Gastroesophageal sphincter (tissue), 4 donors: ENCODE results near the gene OGFR. TPM values are rescaled to one million over a fixed set of nuclear protein-coding genes. Genes with fewer than 3 reads are reported as not detected.

Source experiments
- ATAC-seq: fragments of 150-250 bp; one replicate; pipeline ENCODE4 v1.9.1; 2016; ENCODE audit warnings: mild to moderate bottlenecking, moderate library complexity
- H3K27ac ChIP-seq, 4 donors: fragments of 200-600 bp; sonication (generic) in 3 of 4; 1 replicate in 3 of 4; 2 replicates in 1 of 4; pipeline ENCODE4 v1.5.1; 2016 to 2019
- H3K27me3 ChIP-seq: fragments of 200-600 bp; sonication (generic); one replicate; pipeline ENCODE4 v1.5.1; 2019
- H3K36me3 ChIP-seq, 2 donors: fragments of 200-600 bp; sonication (generic); one replicate each; pipeline ENCODE4 v1.5.1; 2019; ENCODE audit warnings: control low read depth in 1 of 2
- H3K4me1 ChIP-seq, 3 donors: fragments of 200-600 bp; sonication (generic); 1 replicate in 2 of 3; 2 replicates in 1 of 3; pipeline ENCODE4 v1.5.1; 2016 to 2019; ENCODE audit warnings: control low read depth in 2 of 3
- H3K4me3 ChIP-seq, 2 donors: fragments of 200-600 bp; sonication (generic); one replicate each; pipeline ENCODE4 v1.5.1; 2019; ENCODE audit warnings: mild to moderate bottlenecking in 1 of 2, moderate library complexity in 1 of 2
- H3K9me3 ChIP-seq, 3 donors: fragments of 200-600 bp; sonication (generic); one replicate each; pipeline ENCODE4 v1.5.1; 2017 to 2019; ENCODE audit warnings: control low read depth in 2 of 3
- EP300 ChIP-seq: sonication (generic); formaldehyde crosslinking; IDR thresholded peaks from one replicate; pipeline ENCODE4 v1.6.1; 2017; ENCODE audit warnings: antibody characterized with exemption, mild to moderate bottlenecking
- POLR2A ChIP-seq, 2 donors: fragments of 450-650 bp; IDR thresholded peaks; one replicate each; pipeline ENCODE4 v1.6.1; 2017; ENCODE audit warnings: antibody characterized with exemption in 2 of 2, mild to moderate bottlenecking in 2 of 2, moderate library complexity in 1 of 2
- POLR2AphosphoS5 ChIP-seq: sonication (generic); formaldehyde crosslinking; IDR thresholded peaks from one replicate; pipeline ENCODE4 v1.6.1; 2017; ENCODE audit warnings: antibody characterized with exemption
- WGBS, 2 donors: methylation state at CpG; one replicate each; pipeline ENCODE4 v1.1.5; 2018; ENCODE audit warnings: low coverage in 1 of 2; 5-methylcytosine and 5-hydroxymethylcytosine counted together
- total RNA-seq, 4 donors: library from RNA; depleted of rRNA; stranded (reverse); fragments of >200 nt; gene quantifications; one replicate each; pipeline ENCODE4 v1.1.0, GENCODE V29; 2016
- TF ChIP-seq, protein P1 (sequence below), 4 experiments: fragments of 200-600 bp in 2 of 4; fragments of 450-650 bp in 2 of 4; sonication (generic) in 1 of 4; IDR thresholded peaks; one replicate each; pipeline ENCODE4 v1.5.1; 2017 to 2019; ENCODE audit warnings: antibody characterized with exemption in 4 of 4, mild to moderate bottlenecking in 2 of 4, moderate library complexity in 2 of 4

The OGFR gene
- total RNA-seq, 4 donors from 2014 or later: 55.1 to 61.0 (median 58.9) TPM

DNA sequence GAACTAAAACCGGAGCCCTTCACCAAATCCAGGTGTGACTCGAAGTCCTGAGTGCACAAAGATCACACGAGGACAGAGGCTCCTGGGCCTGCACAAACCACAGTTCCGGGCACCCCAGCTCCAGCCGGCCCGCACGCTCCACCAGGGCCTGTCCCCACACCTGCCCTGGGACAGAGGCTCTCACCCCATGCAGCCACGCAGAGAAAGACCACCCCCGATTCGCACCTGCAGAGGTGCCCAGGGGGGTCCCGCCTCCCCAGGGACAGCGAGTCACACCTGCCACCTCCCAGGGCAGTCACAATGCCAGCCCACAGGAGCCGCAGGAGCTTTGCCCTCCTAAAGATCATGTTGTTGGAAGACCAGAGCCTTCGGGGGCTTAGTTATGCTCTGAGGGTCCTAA, 33.7 kb upstream of the OGFR start:
- Histone ChIP-seq H3K27ac (no peak overlapping the region), H3K9me3 (no peaks in the 10 kb centered on the region), H3K36me3 (no peaks in the 10 kb centered on the region), H3K27me3 (peaks cover 43% of the 10 kb centered on the region), H3K4me3 (no peak overlapping the region), H3K4me1 (peaks cover 0 to 38% (median 3%) of the 10 kb centered on the region in 3 donors)
- ATAC-seq: no peak
- no CpG with 5 or more reads among the region's 14 CpGs for WGBS, 2 donors
- no peak for TF ChIP-seq POLR2AphosphoS5
- TF ChIP-seq, protein P1, sequence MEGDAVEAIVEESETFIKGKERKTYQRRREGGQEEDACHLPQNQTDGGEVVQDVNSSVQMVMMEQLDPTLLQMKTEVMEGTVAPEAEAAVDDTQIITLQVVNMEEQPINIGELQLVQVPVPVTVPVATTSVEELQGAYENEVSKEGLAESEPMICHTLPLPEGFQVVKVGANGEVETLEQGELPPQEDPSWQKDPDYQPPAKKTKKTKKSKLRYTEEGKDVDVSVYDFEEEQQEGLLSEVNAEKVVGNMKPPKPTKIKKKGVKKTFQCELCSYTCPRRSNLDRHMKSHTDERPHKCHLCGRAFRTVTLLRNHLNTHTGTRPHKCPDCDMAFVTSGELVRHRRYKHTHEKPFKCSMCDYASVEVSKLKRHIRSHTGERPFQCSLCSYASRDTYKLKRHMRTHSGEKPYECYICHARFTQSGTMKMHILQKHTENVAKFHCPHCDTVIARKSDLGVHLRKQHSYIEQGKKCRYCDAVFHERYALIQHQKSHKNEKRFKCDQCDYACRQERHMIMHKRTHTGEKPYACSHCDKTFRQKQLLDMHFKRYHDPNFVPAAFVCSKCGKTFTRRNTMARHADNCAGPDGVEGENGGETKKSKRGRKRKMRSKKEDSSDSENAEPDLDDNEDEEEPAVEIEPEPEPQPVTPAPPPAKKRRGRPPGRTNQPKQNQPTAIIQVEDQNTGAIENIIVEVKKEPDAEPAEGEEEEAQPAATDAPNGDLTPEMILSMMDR (IDR thresholded peaks at IDR 0.05): no peak
- TF ChIP-seq POLR2A (IDR thresholded peaks at IDR 0.05): no peak
- no peak for TF ChIP-seq EP300

GRCh38 chr20:62771396-62772102, 33.1 kb upstream of the OGFR start:
- H3K27me3 ChIP-seq: peaks cover 42% of the 10 kb centered on the region
- H3K36me3 ChIP-seq: no peaks in the 10 kb centered on the region
- WGBS, 2 donors: 40 to 82% methylated on average over 2 to 6 of the region's 25 CpGs

DNA sequence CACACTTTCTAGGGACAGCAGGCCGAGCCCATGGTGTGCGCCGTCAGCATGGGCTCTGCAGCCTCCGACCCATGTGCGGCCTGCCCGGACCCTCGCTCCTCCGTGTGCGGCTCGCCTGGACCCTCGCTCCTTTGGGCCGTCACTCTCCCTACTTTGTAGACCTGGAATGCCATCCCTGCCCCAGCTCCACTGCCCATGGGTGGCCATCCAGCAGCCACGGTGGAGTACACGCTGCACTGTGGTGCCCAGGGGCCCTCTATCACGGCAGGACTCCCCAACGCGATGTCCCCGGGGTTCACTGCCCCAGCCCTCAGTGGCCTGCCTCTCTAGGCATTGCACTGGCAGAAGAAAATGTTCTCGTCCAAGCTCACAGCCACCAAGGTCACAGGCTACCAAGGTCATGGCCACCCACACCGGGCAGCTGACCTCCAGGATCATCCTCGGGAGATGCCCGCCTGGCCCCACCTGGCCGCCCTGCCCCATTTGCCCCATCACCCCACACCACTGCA, 32.5 kb upstream of the OGFR start:
- Histone ChIP-seq H3K4me3 (no peak overlapping the region), H3K27ac (no peak overlapping the region), H3K9me3 (no peaks in the 10 kb centered on the region), H3K36me3 (no peaks in the 10 kb centered on the region), H3K27me3 (peaks cover 35% of the 10 kb centered on the region), H3K4me1 (peaks cover 0 to 38% (median 3%) of the 10 kb centered on the region in 3 donors)
- 93 to 95% methylated on average over 8 to 12 of the region's 23 CpGs for WGBS, 2 donors
- TF ChIP-seq POLR2AphosphoS5: no peak
- ATAC-seq: no peak

More at GRCh38 chr20:62771396-62772102, 33.1 kb upstream of the OGFR start:
- TF ChIP-seq POLR2AphosphoS5 (no peak), EP300 (no peak), POLR2A (IDR thresholded peaks at IDR 0.05) (no peak)
- TF ChIP-seq, protein P1 (IDR thresholded peaks at IDR 0.05): no peak
- ATAC-seq: no peak
- H3K4me3 ChIP-seq: no peak overlapping the region
- H3K4me1 ChIP-seq: peaks cover 0 to 38% (median 3%) of the 10 kb centered on the region in 3 donors
- no peaks in the 10 kb centered on the region for H3K9me3 ChIP-seq
- H3K27ac ChIP-seq: no peak overlapping the region

DNA sequence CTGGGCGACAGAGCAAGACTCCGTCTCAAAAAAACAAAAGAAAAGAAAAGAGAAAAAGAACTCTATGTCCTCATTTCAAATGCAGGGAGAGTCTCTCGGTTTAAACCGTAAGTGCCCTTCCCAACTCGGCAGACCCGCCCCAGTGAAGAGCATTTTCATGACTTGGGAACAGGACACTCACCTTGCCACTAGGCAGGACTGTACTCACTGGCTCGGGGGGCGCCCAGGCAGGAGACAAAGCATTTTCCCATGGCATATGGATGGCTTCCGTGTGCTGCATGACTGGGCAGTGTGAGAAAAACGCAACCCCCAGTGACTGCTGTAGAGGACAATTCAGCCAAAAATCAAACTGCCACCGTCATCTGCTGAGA, 32.0 kb upstream of the OGFR start:
- Histone ChIP-seq H3K27ac (peak overlapping the region in 1 of 4 donors; percentile 61), H3K4me3 (no peak overlapping the region), H3K9me3 (no peaks in the 10 kb centered on the region), H3K36me3 (no peaks in the 10 kb centered on the region), H3K4me1 (peaks cover 0 to 38% (median 3%) of the 10 kb centered on the region in 3 donors), H3K27me3 (peaks cover 37% of the 10 kb centered on the region)
- TF ChIP-seq EP300 (no peak), POLR2AphosphoS5 (no peak), POLR2A (IDR thresholded peaks at IDR 0.05) (no peak)
- TF ChIP-seq, protein P1 (IDR thresholded peaks at IDR 0.05): no peak
- WGBS, 2 donors: 62 to 80% methylated on average over 3 to 6 of the region's 11 CpGs
- ATAC-seq: no peak

- Histone ChIP-seq H3K27ac (peak overlapping the region in 2 of 4 donors; percentile 48 to 61), H3K27me3 (peaks cover 32% of the 10 kb centered on the region), H3K4me1 (peaks cover 0 to 35% (median 3%) of the 10 kb centered on the region in 3 donors), H3K4me3 (no peak overlapping the region), H3K36me3 (no peaks in the 10 kb centered on the region), H3K9me3 (no peaks in the 10 kb centered on the region)
- TF ChIP-seq POLR2AphosphoS5 (peak; percentile 75), POLR2A (IDR thresholded peaks at IDR 0.05) (no peak), EP300 (no peak)
- peak; percentile 68 for ATAC-seq
- 41% methylated on average over 11 of the region's 19 CpGs; no CpG with 5 or more reads in 1 of the 2 donors for WGBS, 2 donors
Measured at GRCh38 chr20:62772990-62773844, 31.4 kb upstream of the OGFR start.
